Upper lobe of left lung (tissue), 4 donors: Measurements from ENCODE around the gene ORM1.

ENCODE experiments used
- EP300 ChIP-seq, 4 donors: sonication (generic); formaldehyde crosslinking; IDR thresholded peaks; one replicate each; pipeline ENCODE4 v1.5.1; 2017; ENCODE audit warnings: antibody characterized with exemption in 4 of 4, control low read depth in 2 of 4
- POLR2AphosphoS5 ChIP-seq, 2 donors: sonication (generic); formaldehyde crosslinking; IDR thresholded peaks; one replicate each; pipeline ENCODE4 v1.5.1; 2017; ENCODE audit warnings: antibody characterized with exemption in 2 of 2
- TF ChIP-seq, protein P1 (sequence below), 6 experiments: fragments of 450-650 bp in 4 of 6; fragments of 200-600 bp in 2 of 6; sonication (generic) in 2 of 6; IDR thresholded peaks; one replicate each; pipeline ENCODE4 v1.5.1; 2016 to 2019; ENCODE audit warnings: antibody characterized with exemption in 6 of 6

DNA sequence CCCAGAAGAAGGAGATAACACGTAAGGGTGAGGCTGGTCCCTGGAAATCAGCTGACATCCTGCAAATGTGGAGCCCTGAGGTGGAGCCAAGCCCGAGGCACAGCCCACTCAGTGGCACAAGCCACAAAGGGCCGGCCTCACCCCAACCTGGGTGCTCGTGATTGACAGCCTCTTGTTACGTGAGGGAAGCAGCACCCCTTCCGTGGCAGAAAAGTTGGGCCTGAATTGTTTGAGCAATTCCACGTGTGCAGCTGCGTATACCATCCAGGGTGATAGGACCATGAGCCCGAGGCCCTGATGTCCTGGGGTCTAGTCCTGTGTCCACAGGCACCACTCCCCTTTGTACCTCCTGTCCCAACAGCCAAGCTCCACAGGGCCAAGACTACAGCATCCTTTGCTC lies 11.6 kb downstream of the ORM1 start:
- TF ChIP-seq, protein P1, sequence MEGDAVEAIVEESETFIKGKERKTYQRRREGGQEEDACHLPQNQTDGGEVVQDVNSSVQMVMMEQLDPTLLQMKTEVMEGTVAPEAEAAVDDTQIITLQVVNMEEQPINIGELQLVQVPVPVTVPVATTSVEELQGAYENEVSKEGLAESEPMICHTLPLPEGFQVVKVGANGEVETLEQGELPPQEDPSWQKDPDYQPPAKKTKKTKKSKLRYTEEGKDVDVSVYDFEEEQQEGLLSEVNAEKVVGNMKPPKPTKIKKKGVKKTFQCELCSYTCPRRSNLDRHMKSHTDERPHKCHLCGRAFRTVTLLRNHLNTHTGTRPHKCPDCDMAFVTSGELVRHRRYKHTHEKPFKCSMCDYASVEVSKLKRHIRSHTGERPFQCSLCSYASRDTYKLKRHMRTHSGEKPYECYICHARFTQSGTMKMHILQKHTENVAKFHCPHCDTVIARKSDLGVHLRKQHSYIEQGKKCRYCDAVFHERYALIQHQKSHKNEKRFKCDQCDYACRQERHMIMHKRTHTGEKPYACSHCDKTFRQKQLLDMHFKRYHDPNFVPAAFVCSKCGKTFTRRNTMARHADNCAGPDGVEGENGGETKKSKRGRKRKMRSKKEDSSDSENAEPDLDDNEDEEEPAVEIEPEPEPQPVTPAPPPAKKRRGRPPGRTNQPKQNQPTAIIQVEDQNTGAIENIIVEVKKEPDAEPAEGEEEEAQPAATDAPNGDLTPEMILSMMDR (IDR thresholded peaks at IDR 0.05), result no peak
- TF ChIP-seq POLR2AphosphoS5 (IDR thresholded peaks at IDR 0.05) (no peak), EP300 (IDR thresholded peaks at IDR 0.05) (no peak)
